22Rv1 (cell line): ENCODE results near the gene ARTN.

ENCODE experiments used
- ZFX ChIP-seq: fragments of 450-650 bp; IDR thresholded peaks from 2 replicates; pipeline ENCODE4 v1.6.1; 2017; ENCODE audit warnings: antibody characterized with exemption, borderline replicate concordance
- TF ChIP-seq, protein P1 (sequence below): fragments of 450-650 bp; IDR thresholded peaks from 2 replicates; pipeline ENCODE4 v1.5.1; 2017; ENCODE audit warnings: mild to moderate bottlenecking

DNA sequence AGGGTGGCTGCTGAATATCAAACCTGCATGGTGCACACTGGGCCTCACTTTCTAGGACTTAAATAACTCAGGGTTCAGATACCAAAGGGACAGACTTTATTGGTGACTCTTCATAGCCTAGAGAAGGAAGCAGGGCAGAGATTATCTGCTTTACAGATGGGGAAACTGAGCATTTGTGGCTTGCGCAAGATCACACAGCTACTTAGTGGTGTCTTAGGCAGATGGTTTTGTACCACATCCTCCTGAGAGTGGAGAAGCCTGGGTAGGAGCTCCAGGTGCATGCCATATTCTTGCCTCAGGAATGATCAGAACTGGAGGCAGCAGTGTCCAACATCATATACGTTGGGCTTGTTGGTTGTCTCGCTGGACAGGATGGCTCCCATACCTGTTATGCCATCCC is 29.4 kb downstream of the ARTN start:
- TF ChIP-seq, protein P1, sequence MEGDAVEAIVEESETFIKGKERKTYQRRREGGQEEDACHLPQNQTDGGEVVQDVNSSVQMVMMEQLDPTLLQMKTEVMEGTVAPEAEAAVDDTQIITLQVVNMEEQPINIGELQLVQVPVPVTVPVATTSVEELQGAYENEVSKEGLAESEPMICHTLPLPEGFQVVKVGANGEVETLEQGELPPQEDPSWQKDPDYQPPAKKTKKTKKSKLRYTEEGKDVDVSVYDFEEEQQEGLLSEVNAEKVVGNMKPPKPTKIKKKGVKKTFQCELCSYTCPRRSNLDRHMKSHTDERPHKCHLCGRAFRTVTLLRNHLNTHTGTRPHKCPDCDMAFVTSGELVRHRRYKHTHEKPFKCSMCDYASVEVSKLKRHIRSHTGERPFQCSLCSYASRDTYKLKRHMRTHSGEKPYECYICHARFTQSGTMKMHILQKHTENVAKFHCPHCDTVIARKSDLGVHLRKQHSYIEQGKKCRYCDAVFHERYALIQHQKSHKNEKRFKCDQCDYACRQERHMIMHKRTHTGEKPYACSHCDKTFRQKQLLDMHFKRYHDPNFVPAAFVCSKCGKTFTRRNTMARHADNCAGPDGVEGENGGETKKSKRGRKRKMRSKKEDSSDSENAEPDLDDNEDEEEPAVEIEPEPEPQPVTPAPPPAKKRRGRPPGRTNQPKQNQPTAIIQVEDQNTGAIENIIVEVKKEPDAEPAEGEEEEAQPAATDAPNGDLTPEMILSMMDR, result no peak
- TF ChIP-seq ZFX, result no peak
